Testis (tissue), 3 donors: Measurements from ENCODE around the gene RAB18. TPM values are rescaled to one million over a fixed set of nuclear protein-coding genes. Genes with fewer than 3 reads are reported as not detected.

Source experiments
- DNase-seq: peaks from one replicate; pipeline ENCODE4 v3.0.0-alpha.2; 2019
- H3K27ac ChIP-seq, 2 donors: fragments of 200-600 bp; sonication (generic); one replicate each; pipeline ENCODE4 v1.5.1; 2019
- H3K27me3 ChIP-seq: fragments of 200-600 bp; sonication (generic); one replicate; pipeline ENCODE4 v1.5.1; 2019
- H3K36me3 ChIP-seq: fragments of 200-600 bp; sonication (generic); one replicate; pipeline ENCODE4 v1.5.1; 2017; ENCODE audit warnings: low read depth; ENCODE audit errors: missing control alignments
- H3K4me1 ChIP-seq: fragments of 200-600 bp; sonication (generic); one replicate; pipeline ENCODE4 v1.5.1; 2019
- H3K4me3 ChIP-seq, 2 donors: fragments of 200-600 bp; sonication (generic); one replicate each; pipeline ENCODE4 v1.5.1; 2017 to 2019
- H3K9me3 ChIP-seq: fragments of 200-600 bp; sonication (generic); one replicate; pipeline ENCODE4 v1.5.1; 2017
- POLR2A ChIP-seq: fragments of 450-650 bp; IDR thresholded peaks from one replicate; pipeline ENCODE4 v1.6.1; 2017; ENCODE audit warnings: antibody characterized with exemption, mild to moderate bottlenecking, moderate library complexity
- WGBS, 2 donors: methylation state at CpG; one replicate each; pipeline ENCODE4 v1.1.5; 2018; 5-methylcytosine and 5-hydroxymethylcytosine counted together
- intact Hi-C: fragments of 100-400 bp; cut with DNase I; formaldehyde crosslinking; loops from one replicate; pipeline ENCODE4 v1.15.1; 2023; ENCODE audit warnings: low total_unique reads
- polyA plus RNA-seq: library from polyadenylated mRNA; stranded (reverse); fragments of 350-450 nt; fragmentation: Illumina TruSeq; extraction: RNeasy Lipid Tissue Mini Kit (QIAGEN cat#74804); gene quantifications from one replicate; pipeline ENCODE4 v1.2.3, GENCODE V29; 2014; ENCODE audit warnings: low read depth, low replicate concordance; ENCODE audit not compliant: insufficient read depth
- total RNA-seq, 2 donors: library from RNA; depleted of rRNA; stranded (reverse); fragments of >200 nt; gene quantifications; one replicate each; pipeline ENCODE4 v1.2.3, GENCODE V29; 2016
- TF ChIP-seq, protein P1 (sequence below), 3 experiments: fragments of 450-650 bp in 2 of 3; fragments of 200-600 bp in 1 of 3; sonication (generic) in 1 of 3; IDR thresholded peaks; one replicate each; pipeline ENCODE4 v1.5.1; 2016 to 2019; ENCODE audit warnings: antibody characterized with exemption in 3 of 3, mild to moderate bottlenecking in 2 of 3, moderate library complexity in 1 of 3

RAB18 gene
- total and polyA plus RNA-seq, 3 donors from 2014 or later = 51.6 to 99.8 (median 53.1) TPM

DNA sequence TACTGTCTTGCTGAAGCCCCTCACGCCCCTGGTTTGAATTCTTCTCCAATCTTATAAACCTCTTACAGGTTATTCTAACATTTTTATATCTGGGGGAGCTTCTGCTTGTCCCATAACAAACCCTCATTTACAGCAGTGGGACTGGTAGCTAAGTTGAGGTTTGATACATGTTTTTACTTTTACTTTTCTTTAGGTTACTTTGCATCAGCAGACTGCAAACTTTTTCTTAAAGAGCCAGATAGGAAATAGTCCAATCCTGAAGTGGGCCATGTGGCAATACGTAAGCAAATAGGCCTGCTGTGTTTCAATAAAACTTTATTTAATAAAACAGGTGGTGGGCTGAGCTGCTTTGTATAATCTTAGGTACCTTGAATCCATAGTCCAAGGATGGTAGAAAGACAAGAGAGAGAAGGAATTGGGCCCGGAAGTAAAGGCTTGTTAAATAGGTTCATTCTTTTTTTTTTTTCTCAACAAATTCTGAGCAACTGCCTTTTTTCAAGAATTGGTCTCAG lies 27.3 kb downstream of the RAB18 start:
- TF ChIP-seq, protein P1, sequence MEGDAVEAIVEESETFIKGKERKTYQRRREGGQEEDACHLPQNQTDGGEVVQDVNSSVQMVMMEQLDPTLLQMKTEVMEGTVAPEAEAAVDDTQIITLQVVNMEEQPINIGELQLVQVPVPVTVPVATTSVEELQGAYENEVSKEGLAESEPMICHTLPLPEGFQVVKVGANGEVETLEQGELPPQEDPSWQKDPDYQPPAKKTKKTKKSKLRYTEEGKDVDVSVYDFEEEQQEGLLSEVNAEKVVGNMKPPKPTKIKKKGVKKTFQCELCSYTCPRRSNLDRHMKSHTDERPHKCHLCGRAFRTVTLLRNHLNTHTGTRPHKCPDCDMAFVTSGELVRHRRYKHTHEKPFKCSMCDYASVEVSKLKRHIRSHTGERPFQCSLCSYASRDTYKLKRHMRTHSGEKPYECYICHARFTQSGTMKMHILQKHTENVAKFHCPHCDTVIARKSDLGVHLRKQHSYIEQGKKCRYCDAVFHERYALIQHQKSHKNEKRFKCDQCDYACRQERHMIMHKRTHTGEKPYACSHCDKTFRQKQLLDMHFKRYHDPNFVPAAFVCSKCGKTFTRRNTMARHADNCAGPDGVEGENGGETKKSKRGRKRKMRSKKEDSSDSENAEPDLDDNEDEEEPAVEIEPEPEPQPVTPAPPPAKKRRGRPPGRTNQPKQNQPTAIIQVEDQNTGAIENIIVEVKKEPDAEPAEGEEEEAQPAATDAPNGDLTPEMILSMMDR (IDR thresholded peaks at IDR 0.05) = no peak
- TF ChIP-seq POLR2A = no peak
- Histone ChIP-seq H3K4me1 (peaks cover 3% of the 10 kb centered on the region), H3K36me3 (no peaks in the 10 kb centered on the region), H3K27me3 (no peaks in the 10 kb centered on the region), H3K27ac (no peak overlapping the region), H3K9me3 (no peaks in the 10 kb centered on the region), H3K4me3 (no peak overlapping the region)
- 87 to 94% methylated on average over 3 of the region's 3 CpGs for WGBS, 2 donors
- DNase-seq = no peak
- intact Hi-C loops = no loop called here

DNA sequence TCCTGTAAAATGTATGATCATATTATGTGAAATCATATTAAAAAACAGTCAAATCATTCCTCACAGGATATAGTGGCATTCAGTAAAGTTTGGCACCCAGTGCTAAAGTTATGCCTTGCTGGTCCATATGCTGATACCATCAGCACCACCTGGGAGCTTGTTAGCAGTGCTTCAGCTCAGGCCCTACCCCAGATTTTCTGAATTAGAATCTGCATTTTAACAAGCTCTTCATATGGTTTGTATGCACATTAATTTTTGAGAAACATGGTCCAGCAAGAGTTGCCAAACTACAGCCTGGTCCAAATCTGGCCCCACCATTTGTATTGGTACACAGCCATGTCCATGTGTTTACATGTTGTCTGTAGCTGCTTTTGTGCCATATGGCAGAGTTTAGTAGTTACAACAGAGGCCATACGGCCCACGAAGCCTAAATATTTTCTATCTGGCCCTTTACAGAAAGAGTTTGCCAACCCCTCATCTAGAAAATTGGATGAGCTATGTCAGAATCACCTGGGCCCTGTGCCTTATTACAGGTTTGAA lies 30.1 kb downstream of the RAB18 start:
- Histone ChIP-seq H3K4me3 (no peak overlapping the region), H3K27ac (no peak overlapping the region), H3K27me3 (no peaks in the 10 kb centered on the region), H3K4me1 (no peaks in the 10 kb centered on the region), H3K36me3 (no peaks in the 10 kb centered on the region), H3K9me3 (no peaks in the 10 kb centered on the region)
- WGBS, 2 donors = 95 to 96% methylated on average over 2 of the region's 2 CpGs
- intact Hi-C loops = no loop called here
- no peak for DNase-seq
- TF ChIP-seq, protein P1 (IDR thresholded peaks at IDR 0.05) = no peak
- TF ChIP-seq POLR2A = no peak

DNA sequence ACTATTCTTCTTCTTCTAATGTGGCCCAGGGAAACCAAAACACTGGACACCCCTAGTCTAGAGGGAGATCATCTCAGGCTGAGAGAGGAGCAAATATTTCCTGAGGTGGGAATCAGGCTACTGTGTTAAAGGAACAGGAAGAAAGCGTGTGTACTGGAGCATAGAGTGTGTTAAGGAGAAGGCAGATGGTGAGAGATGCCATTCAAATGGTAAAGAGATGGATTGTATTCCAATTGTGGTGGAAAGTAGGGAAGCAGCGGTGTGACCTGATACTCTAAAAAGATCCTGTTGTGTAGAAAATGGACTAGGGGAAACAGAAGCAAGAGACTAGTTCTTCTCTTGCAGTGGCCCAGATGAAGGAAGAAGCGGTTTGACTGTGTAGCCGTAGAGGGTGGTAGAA lies 31.2 kb downstream of the RAB18 start:
- Histone ChIP-seq H3K27ac (no peak overlapping the region), H3K36me3 (no peaks in the 10 kb centered on the region), H3K9me3 (no peaks in the 10 kb centered on the region), H3K4me1 (no peaks in the 10 kb centered on the region), H3K4me3 (no peak overlapping the region), H3K27me3 (no peaks in the 10 kb centered on the region)
- 96 to 99% methylated on average over 4 of the region's 4 CpGs for WGBS, 2 donors
- DNase-seq = no peak
- TF ChIP-seq, protein P1 (IDR thresholded peaks at IDR 0.05) = no peak
- intact Hi-C loops = no loop called here

DNA sequence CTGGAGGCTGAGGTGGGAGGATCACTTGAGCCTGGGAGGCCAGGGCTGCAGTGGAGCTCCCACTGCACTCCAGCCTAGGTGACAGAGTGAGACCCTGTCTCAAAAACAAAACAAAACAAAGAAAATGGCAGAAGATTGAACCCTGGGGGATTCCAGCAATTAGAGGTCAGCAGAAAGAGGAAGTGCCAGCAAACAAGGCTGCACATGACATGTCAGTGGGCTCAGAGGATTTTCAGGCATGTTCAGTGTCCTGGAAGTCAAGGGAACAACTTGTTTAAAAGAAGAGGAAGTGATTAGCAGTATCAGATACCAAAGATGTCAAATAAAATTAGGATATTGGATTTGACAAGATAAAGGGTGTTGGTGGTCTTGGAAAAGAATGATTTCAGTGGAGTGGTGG lies 32.3 kb downstream of the RAB18 start:
- TF ChIP-seq, protein P1 (IDR thresholded peaks at IDR 0.05) = no peak
- no peak for TF ChIP-seq POLR2A
- intact Hi-C loops = no loop called here
- Histone ChIP-seq H3K27ac (no peak overlapping the region), H3K4me1 (no peaks in the 10 kb centered on the region), H3K4me3 (no peak overlapping the region), H3K27me3 (no peaks in the 10 kb centered on the region), H3K9me3 (no peaks in the 10 kb centered on the region), H3K36me3 (no peaks in the 10 kb centered on the region)
- no peak for DNase-seq

DNA sequence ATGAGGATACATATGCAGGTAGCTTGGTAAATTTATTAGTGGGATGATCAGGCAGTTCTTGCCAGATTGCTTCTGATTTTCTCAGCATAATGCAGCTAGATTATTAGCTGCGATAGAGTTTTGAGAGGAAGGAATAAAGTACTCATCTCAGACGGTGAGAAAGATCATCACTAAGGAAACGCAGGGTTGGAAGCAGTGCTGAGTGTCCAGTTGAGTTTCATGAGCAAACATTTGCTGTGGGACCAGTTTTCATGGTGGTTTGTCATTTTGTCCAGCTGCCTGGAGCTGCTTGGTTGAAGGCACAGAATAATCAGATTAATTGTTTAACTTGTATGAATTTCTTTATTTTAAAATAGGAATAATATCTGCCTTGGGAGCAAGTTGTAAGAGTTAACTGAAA lies 33.1 kb downstream of the RAB18 start:
- H3K27me3 ChIP-seq = no peaks in the 10 kb centered on the region
- no peaks in the 10 kb centered on the region for H3K4me1 ChIP-seq
- no peak overlapping the region for H3K27ac ChIP-seq
- WGBS, 2 donors = 81 to 86% methylated on average over 3 of the region's 3 CpGs
- DNase-seq = no peak
- TF ChIP-seq POLR2A = no peak
- TF ChIP-seq, protein P1 (IDR thresholded peaks at IDR 0.05) = no peak
- no peaks in the 10 kb centered on the region for H3K36me3 ChIP-seq
- no peak overlapping the region for H3K4me3 ChIP-seq
- intact Hi-C loops = no loop called here
- no peaks in the 10 kb centered on the region for H3K9me3 ChIP-seq
